MM.1S (cell line): Measurements from ENCODE around the gene DCLRE1A.

ENCODE experiments used
- DNase-seq: peaks from one replicate; pipeline ENCODE4 v3.0.0-alpha.2; 2015
- H2AFZ ChIP-seq: fragments of 300-600 bp; sonication (generic); 2 replicates; pipeline ENCODE4 v1.6.0; 2016; ENCODE audit warnings: antibody characterized with exemption, low read length
- H3F3A ChIP-seq: fragments of 300-600 bp; sonication (generic); 2 replicates; pipeline ENCODE4 v1.6.1; 2016; ENCODE audit warnings: mild to moderate bottlenecking, antibody characterized with exemption, low read length, moderate library complexity, mixed read lengths; ENCODE audit not compliant: insufficient read depth
- H3K27ac ChIP-seq: fragments of 300-600 bp; sonication (generic); 2 replicates; pipeline ENCODE4 v1.5.1; 2016; ENCODE audit warnings: mild to moderate bottlenecking, low read length
- H3K27me3 ChIP-seq: fragments of 300-600 bp; sonication (generic); replicated peaks from 2 replicates; pipeline ENCODE4 v1.6.0; 2016; ENCODE audit warnings: low read length; ENCODE audit not compliant: insufficient read depth
- H3K36me3 ChIP-seq: fragments of 300-600 bp; sonication (generic); replicated peaks from 2 replicates; pipeline ENCODE4 v1.6.1; 2016; ENCODE audit warnings: mild to moderate bottlenecking, low read length, mixed read lengths; ENCODE audit not compliant: insufficient read depth
- H3K4me1 ChIP-seq: fragments of 300-600 bp; sonication (generic); 2 replicates; pipeline ENCODE4 v1.6.1; 2016; ENCODE audit warnings: low read length, mixed read lengths
- H3K4me2 ChIP-seq: fragments of 300-600 bp; sonication (generic); 2 replicates; pipeline ENCODE4 v1.6.0; 2016; ENCODE audit warnings: low read depth, low read length
- H3K4me3 ChIP-seq: fragments of 300-600 bp; sonication (generic); 2 replicates; pipeline ENCODE4 v1.5.1; 2016; ENCODE audit warnings: low read length, mixed read lengths
- H3K79me2 ChIP-seq: fragments of 300-600 bp; sonication (generic); 2 replicates; pipeline ENCODE4 v1.6.1; 2016; ENCODE audit warnings: mixed run types, low read length, mixed read lengths
- H3K9ac ChIP-seq: fragments of 300-600 bp; sonication (generic); 2 replicates; pipeline ENCODE4 v1.6.1; 2016; ENCODE audit warnings: low read length, mixed read lengths
- H3K9me2 ChIP-seq: fragments of 300-600 bp; sonication (generic); replicated peaks from 2 replicates; pipeline ENCODE4 v1.6.1; 2016; ENCODE audit warnings: mild to moderate bottlenecking, low read length, mixed read lengths; ENCODE audit not compliant: insufficient read depth
- H3K9me3 ChIP-seq: fragments of 300-600 bp; sonication (generic); replicated peaks from 2 replicates; pipeline ENCODE4 v1.6.1; 2016; ENCODE audit warnings: mild to moderate bottlenecking, low read length, mixed read lengths; ENCODE audit not compliant: insufficient read depth
- H4K20me1 ChIP-seq: fragments of 300-600 bp; sonication (generic); 2 replicates; pipeline ENCODE4 v1.6.1; 2016; ENCODE audit warnings: mild to moderate bottlenecking, low read length, moderate library complexity, mixed read lengths; ENCODE audit not compliant: insufficient read depth
- CTCF ChIP-seq: fragments of 300-600 bp; sonication (generic); IDR thresholded peaks from 2 replicates; pipeline ENCODE4 v1.5.1; 2016; ENCODE audit warnings: antibody characterized with exemption, low read length, mixed read lengths
- EZH2 ChIP-seq: fragments of 300-600 bp; sonication (generic); optimal IDR thresholded peaks from 2 replicates; pipeline ENCODE3; 2017; ENCODE audit warnings: low read depth, mild to moderate bottlenecking, antibody characterized with exemption, low read length, mixed read lengths
- EZH2phosphoT487 ChIP-seq: fragments of 300-600 bp; sonication (generic); IDR thresholded peaks from 2 replicates; pipeline ENCODE4 v1.6.1; 2018; ENCODE audit warnings: antibody characterized with exemption, low read length

Gene DCLRE1A

GRCh38 chr10:113880236-113880635, 26.4 kb upstream of the DCLRE1A start:
- DNase-seq, result no peak
- Histone ChIP-seq H4K20me1 (no peaks in the 10 kb centered on the region), H3K79me2 (0 out of 2 replicates have a peak, but pooled peaks cover 6% of the 10 kb centered on the region), H3K4me2 (no peak overlapping the region), H3K4me1 (no peaks in the 10 kb centered on the region), H2AFZ (no peak overlapping the region), H3K36me3 (no peaks in the 10 kb centered on the region; the same call in 1 of the 2 replicates), H3F3A (no peaks in the 10 kb centered on the region), H3K9me3 (no peaks in the 10 kb centered on the region), H3K9me2 (no peaks in the 10 kb centered on the region), H3K4me3 (no peak overlapping the region), H3K9ac (no peak overlapping the region), H3K27me3 (no peaks in the 10 kb centered on the region), H3K27ac (no peak overlapping the region)
- TF ChIP-seq EZH2phosphoT487 (no peak), CTCF (no peak), EZH2 (no peak)

- Histone ChIP-seq H3K36me3 (no peaks in the 10 kb centered on the region; the same call in 1 of the 2 replicates), H3F3A (no peaks in the 10 kb centered on the region), H3K4me3 (no peak overlapping the region), H3K4me2 (no peak overlapping the region), H4K20me1 (no peaks in the 10 kb centered on the region), H3K9me2 (no peaks in the 10 kb centered on the region), H3K27ac (no peak overlapping the region), H3K4me1 (no peaks in the 10 kb centered on the region), H3K27me3 (no peaks in the 10 kb centered on the region), H3K79me2 (0 out of 2 replicates have a peak, but pooled peaks cover 10% of the 10 kb centered on the region), H3K9me3 (no peaks in the 10 kb centered on the region), H3K9ac (no peak overlapping the region), H2AFZ (no peak overlapping the region)
- no peak for DNase-seq
- no peak for TF ChIP-seq EZH2phosphoT487
- TF ChIP-seq EZH2, result no peak
- no peak for TF ChIP-seq CTCF
These were observed 25.8 kb upstream of the DCLRE1A start for GRCh38 chr10:113879691-113880090.

- TF ChIP-seq EZH2phosphoT487 (no peak), EZH2 (no peak), CTCF (no peak)
- H3K4me3 ChIP-seq, result no peak overlapping the region
- no peaks in the 10 kb centered on the region; the same call in 1 of the 2 replicates for H3K36me3 ChIP-seq
- H3K9ac ChIP-seq, result no peak overlapping the region
- H3K4me2 ChIP-seq, result no peak overlapping the region
- H3K9me2 ChIP-seq, result no peaks in the 10 kb centered on the region
- no peaks in the 10 kb centered on the region for H3K27me3 ChIP-seq
- H2AFZ ChIP-seq, result no peak overlapping the region
- H3K4me1 ChIP-seq, result no peaks in the 10 kb centered on the region
- 0 out of 2 replicates have a peak, but pooled peaks cover 10% of the 10 kb centered on the region for H3K79me2 ChIP-seq
- H4K20me1 ChIP-seq, result no peaks in the 10 kb centered on the region
- no peak overlapping the region for H3K27ac ChIP-seq
- H3F3A ChIP-seq, result no peaks in the 10 kb centered on the region
- no peaks in the 10 kb centered on the region for H3K9me3 ChIP-seq
- no peak for DNase-seq
These were observed 22.6 kb upstream of the DCLRE1A start for GRCh38 chr10:113876461-113876860.
